Activated CD8-positive, alpha-beta memory T cell treated with anti-CD3 and anti-CD28 coated beads for 48 hours (primary cell): ENCODE measurements around the gene SLC12A6.

ENCODE experiments used
- DNase-seq, 3 experiments: peaks; one replicate each; pipeline ENCODE4 v3.0.0-alpha.2; 2020; ENCODE audit warnings: low read depth in 2 of 3, low spot score in 2 of 3

SLC12A6 gene

DNA sequence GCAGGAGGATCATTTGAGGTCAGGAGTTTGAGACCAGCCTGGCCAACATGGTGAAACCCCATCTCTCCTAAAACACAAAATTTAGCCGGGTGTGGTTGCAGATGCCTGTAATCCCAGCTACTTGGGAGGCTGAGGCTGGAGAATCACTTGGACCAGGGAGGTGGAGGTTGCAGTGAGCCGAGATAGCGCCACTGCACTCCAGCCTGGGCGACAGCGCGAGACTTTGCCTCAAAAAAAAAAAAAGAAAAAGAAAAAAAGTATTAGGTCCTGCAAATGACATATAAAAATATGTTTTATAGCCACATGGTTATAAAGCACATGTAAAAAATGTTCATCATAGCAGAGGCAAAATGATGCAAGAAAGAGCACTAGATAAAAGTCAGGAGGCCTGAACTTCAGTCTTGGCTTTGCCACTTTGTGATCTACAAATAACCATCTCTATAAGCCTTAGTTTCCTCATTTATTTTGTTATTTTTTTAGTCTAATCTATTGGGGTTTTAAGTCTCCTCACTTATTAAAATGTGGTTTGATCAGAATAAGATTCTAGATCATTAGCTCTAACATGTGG is 4.9 kb downstream of the SLC12A6 start:
- no peak for DNase-seq

DNA sequence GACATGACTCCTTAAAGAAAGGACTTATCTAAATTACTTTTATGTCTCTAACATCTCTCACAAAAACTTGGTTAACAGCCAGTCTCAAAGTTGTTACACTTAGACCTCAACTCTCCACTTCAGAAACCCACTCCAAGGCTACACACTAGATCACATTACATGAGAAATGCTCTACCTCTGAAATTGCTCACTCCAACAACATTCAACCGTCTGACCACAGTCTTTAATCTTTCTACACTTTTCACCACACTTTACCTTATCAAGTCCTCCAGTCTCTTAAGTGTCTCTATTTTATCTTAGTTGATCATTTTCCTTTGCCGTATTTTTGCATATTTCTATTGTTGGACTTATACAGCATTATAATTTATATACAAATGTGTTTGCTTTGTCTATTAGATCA is 5.8 kb downstream of the SLC12A6 start:
- no peak for DNase-seq

DNA sequence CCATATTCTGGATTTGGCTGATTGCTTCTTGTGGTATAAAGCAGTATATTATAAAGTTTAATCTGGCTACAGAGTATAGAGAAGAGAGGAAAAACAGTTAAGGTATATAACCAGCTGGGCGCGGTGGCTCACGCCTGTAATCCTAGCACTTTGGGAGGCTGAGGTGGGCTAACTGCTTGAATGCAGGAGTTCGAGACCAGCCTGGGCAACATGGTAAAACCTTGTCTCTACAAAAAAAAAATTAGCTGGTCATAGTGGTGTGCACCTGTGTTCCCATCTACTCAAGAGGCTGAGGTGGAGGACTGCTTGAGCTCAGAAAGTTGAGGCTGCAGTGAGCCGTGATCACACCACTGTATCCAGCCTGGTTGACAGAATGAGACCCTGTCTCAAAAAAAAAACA is 7.3 kb downstream of the SLC12A6 start:
- no peak for DNase-seq

DNA sequence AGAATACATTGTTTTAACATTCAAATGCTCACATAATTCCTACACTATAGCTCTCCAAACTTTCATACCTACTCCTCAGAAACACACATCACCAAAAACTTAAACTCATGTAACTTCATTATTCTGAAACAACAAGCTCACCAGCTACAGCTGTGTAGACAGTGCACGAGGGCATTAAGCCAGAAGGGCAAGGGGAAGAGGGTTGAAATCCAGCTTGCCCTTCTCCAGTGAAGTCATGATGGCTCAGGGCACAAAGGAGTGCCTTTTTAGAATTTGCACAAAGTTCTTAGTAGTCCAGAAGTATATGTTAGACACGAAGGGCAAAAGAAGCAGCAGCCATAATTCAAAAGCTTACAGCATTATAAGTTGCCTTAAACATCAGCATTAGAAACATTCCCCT is 8.6 kb downstream of the SLC12A6 start:
- no peak for DNase-seq

DNA sequence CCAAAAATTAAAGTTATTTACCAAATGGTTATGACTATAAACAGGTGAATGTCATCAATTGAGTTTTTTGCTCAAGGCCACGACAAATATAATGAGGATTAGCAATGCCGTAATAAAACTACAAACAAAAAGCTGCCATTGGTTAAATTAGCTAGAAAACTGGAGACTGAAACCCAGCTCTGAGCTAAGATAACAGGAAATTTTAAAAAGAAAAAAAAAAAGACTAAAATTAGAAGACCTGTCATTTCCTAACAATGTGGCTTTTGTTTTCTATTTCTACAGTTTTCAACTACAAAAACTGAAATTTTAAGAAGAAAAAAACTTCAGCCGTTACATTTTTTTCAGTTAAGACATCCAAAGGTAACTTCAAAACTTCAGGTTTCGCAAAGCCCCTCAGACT is 9.7 kb downstream of the SLC12A6 start:
- DNase-seq, result no peak

DNA sequence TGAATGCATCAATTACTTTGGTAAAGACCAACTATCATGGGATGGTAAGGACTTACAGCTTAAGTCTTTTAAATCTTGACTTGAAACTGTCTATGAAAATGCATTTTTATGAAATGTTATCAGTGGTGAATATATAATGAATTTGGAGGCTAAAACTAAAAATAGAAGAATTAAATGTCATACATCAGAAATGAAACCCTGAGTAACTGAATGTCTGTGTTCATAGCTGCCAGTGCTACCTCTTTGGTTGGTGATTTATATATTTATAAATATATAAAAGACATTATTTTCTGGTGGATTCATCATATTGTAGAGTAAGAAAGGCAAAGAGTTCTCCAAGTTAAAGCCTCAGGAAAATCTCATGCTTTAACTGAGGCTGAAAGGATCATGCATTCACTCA is 12.2 kb downstream of the SLC12A6 start:
- DNase-seq, result no peak

DNA sequence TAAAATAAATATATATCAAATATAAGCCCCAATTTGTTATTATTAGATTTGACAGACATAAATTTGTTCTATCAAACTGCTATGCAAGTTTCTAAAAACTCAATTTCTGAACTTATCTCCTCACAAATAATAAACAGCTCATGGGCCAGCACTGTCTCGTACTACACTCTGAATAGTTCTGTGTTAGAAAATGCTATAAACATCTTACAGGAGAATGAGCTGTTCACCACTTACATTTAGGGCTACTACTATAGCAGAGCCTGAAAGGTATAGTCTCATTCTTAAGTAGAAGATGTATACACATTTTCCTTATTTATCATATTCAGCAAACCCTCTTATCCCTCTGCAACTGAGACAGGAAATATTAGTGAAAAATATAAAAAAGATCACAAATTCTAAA is 12.6 kb downstream of the SLC12A6 start:
- no peak for DNase-seq

DNA sequence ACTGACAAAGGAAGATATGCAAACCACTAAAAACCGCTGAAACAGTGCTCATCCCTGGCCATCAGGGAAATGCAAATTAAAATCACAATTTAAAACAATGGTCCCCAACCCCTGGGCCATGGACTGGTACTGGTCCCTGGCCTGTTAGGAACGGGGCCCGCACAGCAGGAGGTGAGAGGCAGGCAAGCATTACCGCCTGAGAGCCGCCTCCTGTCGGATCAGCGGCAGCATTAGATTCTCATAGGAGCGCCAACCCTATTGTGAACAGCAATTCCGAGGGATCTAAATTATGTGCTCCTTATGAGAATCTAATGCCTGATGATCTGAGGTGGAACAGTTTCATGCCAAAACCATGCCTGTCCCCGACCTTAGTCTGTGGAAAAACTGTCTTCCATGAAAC is 14.4 kb downstream of the SLC12A6 start:
- no peak for DNase-seq

DNA sequence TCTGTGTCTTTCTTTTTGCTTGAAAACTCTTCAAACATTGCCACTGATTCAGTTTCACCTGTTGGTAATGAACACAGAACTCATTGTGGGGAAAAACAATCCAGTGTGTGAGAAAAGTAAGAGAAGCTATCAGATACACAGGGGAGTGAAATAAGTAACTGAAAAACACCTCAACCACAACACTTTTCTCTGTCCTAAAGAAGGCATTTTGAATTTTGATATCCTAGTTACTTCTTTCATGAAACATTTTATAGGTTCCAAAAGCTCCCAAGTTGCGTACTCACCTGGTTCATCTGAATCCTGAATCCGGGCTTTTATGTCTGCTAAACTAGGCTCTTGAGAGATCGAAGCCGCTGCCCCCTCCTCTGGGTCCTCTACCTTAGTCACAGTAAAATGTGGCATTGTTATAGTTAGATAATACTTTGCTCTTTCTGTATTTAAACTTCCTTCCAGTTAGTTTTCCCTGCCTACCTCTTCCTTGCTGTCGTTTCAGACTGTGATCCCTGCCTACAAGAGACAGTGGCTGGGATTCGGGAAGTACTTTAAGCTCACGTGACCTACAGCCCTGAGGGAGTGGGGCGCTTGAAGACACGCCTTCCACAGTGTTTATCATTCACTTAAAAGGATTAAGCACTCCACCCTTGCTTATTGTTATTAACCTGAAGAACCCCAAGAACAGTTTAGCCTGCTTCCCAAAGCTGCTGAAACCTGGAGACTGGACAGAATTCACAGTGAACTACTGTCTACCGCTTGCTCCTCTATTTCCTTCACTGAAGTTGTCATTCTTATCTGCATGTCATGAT is 19.1 kb downstream of the SLC12A6 start:
- DNase-seq, result no peak

DNA sequence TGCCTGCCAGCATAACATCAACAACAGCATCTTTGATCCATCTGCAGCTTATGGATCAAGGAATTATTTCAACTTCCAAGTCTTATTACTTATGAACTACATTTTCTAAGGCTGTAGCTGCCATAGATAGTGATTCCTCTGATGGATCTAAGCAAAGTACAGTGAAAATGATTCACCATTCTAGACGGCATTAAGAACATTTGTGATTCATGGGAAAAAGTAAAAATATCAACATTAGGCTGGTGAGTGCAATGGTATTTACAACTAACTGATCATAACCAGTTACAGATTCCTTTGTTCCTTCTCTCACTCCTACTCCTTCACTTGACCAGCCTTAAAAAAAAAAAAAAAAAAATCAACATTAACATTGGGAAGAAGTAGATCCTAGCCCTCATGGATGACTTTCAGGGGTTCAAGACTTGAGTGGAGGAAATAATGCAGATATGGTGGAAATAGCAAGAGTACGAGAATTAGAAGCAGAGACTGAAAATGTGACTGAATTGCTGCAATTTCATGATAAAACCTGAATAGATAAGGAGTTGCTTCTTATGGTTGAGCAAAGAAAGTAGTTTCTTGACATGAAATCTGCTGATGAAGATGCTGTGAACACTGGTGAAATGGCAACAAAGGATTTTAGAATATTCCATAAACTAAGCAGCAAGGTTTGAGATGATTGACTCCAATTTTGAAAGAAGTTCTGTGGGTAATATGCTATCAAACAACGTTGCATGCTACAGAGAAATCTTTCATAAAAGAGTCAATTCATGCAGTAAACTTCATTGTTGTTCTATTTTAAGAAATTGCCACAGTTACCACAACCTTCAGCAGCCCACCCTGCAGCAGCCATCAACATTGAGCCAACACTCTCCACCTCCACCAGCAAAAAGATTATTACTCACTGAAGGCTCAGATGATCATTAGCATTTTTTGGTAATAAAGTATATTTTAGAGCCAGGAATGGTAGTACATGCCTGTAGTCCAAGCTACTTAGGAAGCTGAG is 22.8 kb downstream of the SLC12A6 start:
- DNase-seq, result no peak

DNA sequence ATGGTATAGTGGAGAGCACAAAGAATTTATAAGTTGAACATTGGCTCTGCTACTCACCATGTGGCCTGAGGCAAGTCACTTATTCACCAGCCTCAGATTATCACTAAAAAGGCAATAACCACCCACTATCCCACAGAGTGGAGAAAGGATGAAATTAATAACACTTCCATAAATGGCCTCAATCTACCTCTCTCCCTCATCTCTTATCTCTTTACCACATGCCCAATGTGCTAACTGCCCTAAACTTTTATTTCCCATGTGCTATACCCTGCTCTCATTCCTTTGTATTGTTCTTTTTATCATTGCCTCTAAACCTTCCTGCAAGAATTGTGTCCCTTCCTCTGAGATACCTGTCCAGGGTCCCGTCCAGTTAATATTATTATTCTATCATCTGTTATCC is 26.0 kb downstream of the SLC12A6 start:
- DNase-seq, result no peak

DNA sequence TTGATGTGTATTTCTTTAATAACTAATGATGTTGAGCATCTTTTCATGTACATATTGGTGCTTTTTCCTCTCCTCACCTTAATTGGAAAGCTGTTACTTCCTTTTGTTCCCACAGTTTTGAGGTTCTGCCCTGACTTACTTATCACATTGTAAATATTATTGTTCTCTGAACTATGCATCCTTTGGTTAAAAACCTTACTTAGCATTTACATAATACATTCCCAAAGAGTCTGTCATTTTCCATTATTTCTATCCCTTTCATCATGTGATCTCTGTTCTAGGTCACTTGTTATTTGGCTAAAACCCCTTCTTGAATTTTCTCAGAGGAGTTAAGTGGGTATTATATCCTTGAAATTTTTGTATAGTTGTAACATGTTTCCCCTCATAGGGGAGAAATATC is 33.0 kb downstream of the SLC12A6 start:
- DNase-seq, result no peak

DNA sequence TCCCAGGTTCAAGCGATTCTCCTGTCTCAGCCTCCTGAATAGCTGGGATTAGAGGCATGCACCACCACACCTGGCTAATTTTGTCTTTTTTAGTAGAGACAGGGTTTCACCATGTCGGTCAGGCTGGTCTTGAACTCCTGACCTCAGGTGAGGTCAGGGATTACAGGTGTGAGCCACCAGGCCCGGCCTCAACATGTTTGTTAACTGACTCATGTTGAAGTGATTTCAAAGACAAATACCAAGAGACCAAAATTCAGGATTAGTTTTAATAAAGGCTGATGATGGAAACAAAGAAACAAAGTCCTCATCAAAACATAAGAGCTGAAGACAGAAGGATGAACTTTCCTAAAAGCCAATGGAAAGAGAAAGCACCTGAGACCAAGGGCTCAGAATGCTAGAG is 36.5 kb downstream of the SLC12A6 start:
- no peak for DNase-seq

DNA sequence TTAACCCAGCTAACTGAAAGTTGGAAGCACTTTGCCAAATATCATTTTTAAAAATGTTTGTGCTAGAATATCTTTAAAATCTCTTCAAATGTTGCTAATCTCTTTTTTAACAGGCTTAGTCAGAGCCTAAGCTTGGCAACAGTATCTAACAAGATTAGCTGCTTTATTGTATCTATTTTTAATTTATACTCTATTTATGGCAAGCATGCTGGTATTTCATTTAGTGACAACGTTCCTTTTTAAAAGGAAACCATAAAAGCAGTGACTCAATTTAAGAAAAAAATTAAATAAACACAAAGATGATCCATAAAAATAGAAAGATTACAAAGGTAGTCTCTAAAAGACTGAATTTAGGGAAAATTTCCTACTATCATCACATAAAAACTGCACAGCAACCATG is 40.5 kb downstream of the SLC12A6 start:
- no peak for DNase-seq

DNA sequence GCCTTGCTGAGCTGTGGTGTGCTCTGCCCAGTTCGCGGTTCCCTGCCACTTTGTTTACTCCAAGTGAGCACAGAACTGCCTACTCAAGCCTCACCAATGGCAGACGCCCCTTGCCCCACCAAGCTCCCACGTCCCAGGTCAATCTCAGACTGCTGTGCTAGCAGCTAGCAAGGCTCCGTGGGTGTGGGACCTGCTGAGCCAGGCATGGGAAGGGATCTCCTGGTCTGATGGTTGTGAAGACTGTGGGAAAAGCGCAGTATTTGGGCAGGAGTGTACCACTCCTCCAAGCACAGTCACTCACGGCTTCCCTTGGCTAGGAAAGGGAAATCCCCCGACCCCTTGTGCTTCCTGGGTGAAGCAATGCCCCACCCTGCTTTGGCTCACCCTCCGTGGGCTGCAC is 45.0 kb downstream of the SLC12A6 start:
- no peak for DNase-seq

DNA sequence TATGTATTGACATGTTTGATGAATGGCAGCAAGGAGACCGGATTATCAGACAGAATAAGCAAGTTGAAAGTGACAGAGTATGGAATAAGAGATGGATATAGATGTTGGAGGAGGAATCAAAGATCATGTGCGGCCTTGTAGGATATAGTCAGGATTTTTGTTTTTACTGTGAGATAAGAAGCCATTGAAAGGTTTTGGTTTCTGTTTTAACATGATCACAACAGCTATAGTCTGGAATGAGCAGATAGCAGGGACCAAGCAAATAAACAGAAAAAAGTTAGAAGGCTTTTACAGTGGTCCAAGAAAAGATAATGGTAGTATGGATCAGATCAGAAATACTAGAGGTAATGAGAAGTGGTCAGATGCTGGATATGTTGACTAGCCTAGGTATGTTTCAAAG is 52.6 kb downstream of the SLC12A6 start:
- no peak for DNase-seq

DNA sequence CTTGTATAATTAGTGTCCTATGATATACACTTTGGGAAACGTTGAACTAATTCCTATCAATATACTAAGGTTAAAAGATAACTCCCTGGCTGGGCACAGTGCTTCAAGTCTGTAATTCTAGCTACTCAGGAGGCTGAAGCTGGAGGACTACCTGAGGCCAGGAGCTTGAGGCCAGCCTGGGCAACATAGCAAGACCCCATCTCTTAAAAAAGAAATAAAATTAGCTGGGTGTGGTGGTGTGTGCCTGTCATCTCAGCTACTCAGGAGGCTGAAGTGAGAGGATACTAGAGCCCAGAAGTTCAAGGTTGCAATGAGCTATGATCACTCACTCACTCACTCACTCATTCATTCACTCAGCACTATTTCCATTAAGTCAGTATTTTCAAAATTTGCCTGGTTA is 55.2 kb downstream of the SLC12A6 start:
- no peak for DNase-seq

DNA sequence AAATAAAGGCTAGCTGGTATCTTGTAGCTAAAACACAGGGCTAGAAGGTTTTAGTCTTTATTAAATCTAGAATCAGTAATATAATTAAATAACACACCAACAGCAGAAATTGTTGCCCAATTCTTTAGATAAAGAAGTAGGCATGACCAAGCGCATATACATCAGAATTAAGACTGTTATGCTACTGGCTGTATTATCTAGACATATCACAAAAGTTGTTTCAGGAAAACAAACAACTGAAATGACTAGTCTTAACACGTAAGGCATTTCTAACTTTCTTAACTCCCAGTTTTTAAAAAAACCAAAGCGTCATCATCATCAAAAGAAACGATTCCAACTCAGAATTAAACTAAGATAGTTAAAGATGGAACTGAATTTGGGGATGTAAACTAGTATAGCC is 57.4 kb downstream of the SLC12A6 start:
- no peak for DNase-seq

DNA sequence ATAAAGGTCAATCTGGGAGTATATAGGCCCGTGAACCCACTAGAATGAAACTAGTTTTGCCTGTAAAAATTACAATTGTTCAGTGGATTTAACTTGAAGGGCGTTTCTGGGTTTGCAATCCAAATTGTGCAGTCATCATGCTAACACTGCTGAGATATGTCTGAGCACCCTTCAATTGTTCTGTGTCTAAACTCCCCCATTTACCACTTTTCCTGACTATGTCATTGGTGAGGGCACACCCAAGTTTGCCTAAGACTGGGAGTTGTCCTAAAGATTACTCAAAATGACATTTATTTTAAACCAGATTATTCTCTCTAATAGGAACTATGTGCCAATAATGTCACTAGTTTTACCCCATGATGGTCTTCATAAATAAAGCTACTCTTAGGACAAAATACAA is 58.2 kb downstream of the SLC12A6 start:
- DNase-seq, result no peak

DNA sequence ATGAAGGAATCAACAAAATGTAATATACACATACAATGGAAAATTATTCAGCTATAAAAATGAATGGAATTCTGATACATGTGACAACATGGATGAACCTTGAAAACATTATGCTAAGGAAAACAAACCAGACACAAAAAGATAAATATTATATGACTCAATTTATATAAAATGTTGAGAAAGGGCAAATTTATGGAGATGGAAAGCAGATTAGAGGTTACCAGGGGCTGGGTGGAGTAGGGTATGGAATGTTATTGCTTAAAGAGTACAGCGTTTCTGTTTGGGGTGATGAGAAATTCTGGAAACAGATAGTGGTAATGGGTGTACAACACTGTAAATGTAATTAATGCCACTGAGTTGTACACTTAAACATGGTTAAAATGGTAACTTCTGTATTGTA is 61.9 kb downstream of the SLC12A6 start:
- no peak for DNase-seq

DNA sequence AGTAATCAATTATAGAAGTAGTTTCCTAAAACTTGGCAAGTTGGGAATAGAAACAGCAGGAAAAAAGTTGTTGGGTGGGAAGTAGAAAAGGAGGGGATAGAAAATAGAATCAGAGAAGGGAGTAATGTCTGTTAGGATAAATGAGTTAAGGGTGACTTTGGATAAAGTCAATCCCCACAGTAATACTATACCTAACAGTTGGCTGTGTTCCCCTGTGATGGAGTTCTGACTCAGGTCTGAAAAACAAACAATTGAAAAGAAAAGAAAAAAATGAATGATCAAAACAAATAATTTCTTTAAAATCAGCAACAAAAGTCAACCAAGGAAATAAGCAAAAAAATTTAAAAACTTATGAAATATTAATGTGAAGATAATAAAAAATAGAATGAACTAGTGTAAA is 62.4 kb downstream of the SLC12A6 start:
- no peak for DNase-seq

DNA sequence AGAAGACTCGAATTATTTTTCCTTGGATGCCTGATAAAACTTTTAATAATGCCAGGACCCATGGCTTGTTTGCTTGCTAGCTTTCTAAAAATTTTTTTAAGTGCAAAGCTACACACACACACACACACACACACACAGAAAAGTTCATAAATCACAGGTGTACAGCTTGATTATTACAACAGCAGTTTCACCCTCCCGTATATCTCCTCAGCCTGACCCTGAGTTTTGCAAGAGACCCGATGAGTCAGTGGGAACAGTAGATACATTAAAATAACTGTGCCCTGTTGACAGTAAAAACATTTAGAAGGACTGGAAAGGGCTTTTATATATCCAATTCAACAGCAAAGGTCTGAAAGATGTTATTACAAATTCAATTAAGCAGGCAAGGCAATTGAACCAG is 66.1 kb downstream of the SLC12A6 start:
- no peak for DNase-seq
